Liver (tissue), 9 donors: ENCODE results near the gene GAN. TPM values are rescaled to one million over a fixed set of nuclear protein-coding genes. Genes with fewer than 3 reads are reported as not detected.

Source experiments
- DNase-seq: peaks from one replicate; pipeline ENCODE4 v3.0.0-alpha.2; 2017; ENCODE audit warnings: low spot score
- H3K27ac ChIP-seq, 2 donors: one replicate each; pipeline ENCODE4 v1.7.0; 2013; ENCODE audit warnings: inconsistent platforms in 2 of 2, low read length in 2 of 2, control low read depth in 1 of 2, low read depth in 1 of 2, mild to moderate bottlenecking in 1 of 2
- H3K27me3 ChIP-seq, 4 donors: one replicate each; pipeline versions ENCODE4 v1.6.1 to v1.7.0; 2013; ENCODE audit warnings: low read length in 3 of 4, inconsistent platforms in 1 of 4, mild to moderate bottlenecking in 1 of 4, moderate library complexity in 1 of 4; ENCODE audit not compliant: control insufficient read depth in 4 of 4, insufficient read depth in 4 of 4
- H3K36me3 ChIP-seq, 4 donors: one replicate each; pipeline versions ENCODE4 v1.6.1 to v1.7.0; 2013; ENCODE audit warnings: low read length in 3 of 4, mild to moderate bottlenecking in 3 of 4, low read depth in 1 of 4, moderate library complexity in 1 of 4; ENCODE audit not compliant: control insufficient read depth in 4 of 4, insufficient read depth in 3 of 4
- H3K4me1 ChIP-seq, 4 donors: one replicate each; pipeline versions ENCODE4 v1.6.1 to v1.7.0; 2013; ENCODE audit warnings: low read length in 3 of 4, mild to moderate bottlenecking in 3 of 4, moderate library complexity in 1 of 4; ENCODE audit not compliant: control insufficient read depth in 4 of 4, insufficient read depth in 4 of 4
- H3K4me3 ChIP-seq, 3 donors: one replicate each; pipeline versions ENCODE4 v1.6.1 to v1.7.0; 2013; ENCODE audit warnings: low read length in 3 of 3, control low read depth in 1 of 3, low read depth in 1 of 3, mild to moderate bottlenecking in 1 of 3
- H3K9ac ChIP-seq, 2 donors: one replicate each; pipeline ENCODE4 v1.7.0; 2013; ENCODE audit warnings: low read length in 2 of 2, mild to moderate bottlenecking in 2 of 2, moderate library complexity in 2 of 2, control low read depth in 1 of 2, low read depth in 1 of 2
- H3K9me3 ChIP-seq, 4 donors: one replicate each; pipeline versions ENCODE4 v1.6.1 to v1.7.0; 2013; ENCODE audit warnings: low read length in 3 of 4; ENCODE audit not compliant: control insufficient read depth in 4 of 4
- EGR1 ChIP-seq, 2 donors: IDR thresholded peaks; 2 replicates each; pipeline ENCODE4 v1.6.1; 2016 to 2018; ENCODE audit warnings: antibody characterized with exemption in 2 of 2, low read depth in 2 of 2
- FOXA1 ChIP-seq: IDR thresholded peaks from 2 replicates; pipeline ENCODE4 v1.6.1; 2016; ENCODE audit warnings: antibody characterized with exemption
- FOXA2 ChIP-seq: IDR thresholded peaks from 2 replicates; pipeline ENCODE4 v1.6.1; 2016; ENCODE audit warnings: antibody characterized with exemption
- GABPA ChIP-seq, 2 donors: IDR thresholded peaks in 1 of 2; conservative IDR thresholded peaks in 1 of 2; 2 replicates each; pipeline ENCODE4 v1.6.1; 2016; ENCODE audit warnings: antibody characterized with exemption in 2 of 2, mild to moderate bottlenecking in 1 of 2, moderate library complexity in 1 of 2
- HNF4A ChIP-seq, 2 donors: conservative IDR thresholded peaks; 2 replicates each; pipeline ENCODE4 v1.6.1; 2016; ENCODE audit warnings: antibody characterized with exemption in 2 of 2, mild to moderate bottlenecking in 2 of 2
- HNF4G ChIP-seq: IDR thresholded peaks from 2 replicates; pipeline ENCODE4 v1.6.1; 2016; ENCODE audit warnings: antibody characterized with exemption
- JUND ChIP-seq, 2 donors: IDR thresholded peaks; 2 replicates each; pipeline ENCODE4 v1.6.1; 2016; ENCODE audit warnings: antibody characterized with exemption in 2 of 2
- NR2F2 ChIP-seq: IDR thresholded peaks from 2 replicates; pipeline ENCODE4 v1.6.1; 2016; ENCODE audit warnings: antibody characterized with exemption
- RXRA ChIP-seq, 2 donors: IDR thresholded peaks; 2 replicates each; pipeline ENCODE4 v1.6.1; 2017 to 2018; ENCODE audit warnings: antibody characterized with exemption in 2 of 2, mild to moderate bottlenecking in 1 of 2
- SP1 ChIP-seq: IDR thresholded peaks from 2 replicates; pipeline ENCODE4 v1.6.1; 2018; ENCODE audit warnings: antibody characterized with exemption, mild to moderate bottlenecking
- TAF1 ChIP-seq: conservative IDR thresholded peaks from 2 replicates; pipeline ENCODE4 v1.6.1; 2016; ENCODE audit warnings: antibody characterized with exemption, mild to moderate bottlenecking
- YY1 ChIP-seq: IDR thresholded peaks from 2 replicates; pipeline ENCODE4 v1.6.1; 2016; ENCODE audit warnings: antibody characterized with exemption, mild to moderate bottlenecking
- ZBTB33 ChIP-seq: IDR thresholded peaks from 2 replicates; pipeline ENCODE4 v1.6.1; 2016; ENCODE audit warnings: antibody characterized with exemption
- WGBS: extraction: QIAGEN DNeasy Blood & Tissue Kit; methylation state at CpG from one replicate; pipeline ENCODE4 v1.1.7; 2013; 5-methylcytosine and 5-hydroxymethylcytosine counted together
- polyA plus RNA-seq, 2 donors: library from polyadenylated mRNA; stranded (reverse) in 1 of 2; unstranded in 1 of 2; fragments of 200-250 nt in 1 of 2; fragments of >200 nt in 1 of 2; fragmentation: Nextera tagmentation in 1 of 2; extraction: Ambion mirVana in 1 of 2; gene quantifications; one replicate each; pipeline versions ENCODE4 v1.2.1 to v1.2.3, GENCODE V29; 2013 to 2015
- total RNA-seq, 2 donors: library from RNA; depleted of rRNA; stranded (reverse); fragments of >200 nt; gene quantifications; one replicate each; pipeline ENCODE4 v1.2.3, GENCODE V29; 2014
- TF ChIP-seq, protein P1 (sequence below): fragments of 150-350 bp; IDR thresholded peaks from 2 replicates; pipeline ENCODE4 v1.5.1; 2017; ENCODE audit warnings: improper control_type of control experiment, low read depth, low read length; ENCODE audit not compliant: missing input control
- TF ChIP-seq, protein P2 (sequence below): IDR thresholded peaks from 2 replicates; pipeline ENCODE4 v1.6.1; 2016; ENCODE audit warnings: antibody characterized with exemption
- TF ChIP-seq, protein P3 (sequence below): IDR thresholded peaks from 2 replicates; pipeline ENCODE4 v1.6.1; 2016; ENCODE audit warnings: antibody characterized with exemption, mild to moderate bottlenecking
- TF ChIP-seq, protein P4 (sequence below): IDR thresholded peaks from 2 replicates; pipeline ENCODE4 v1.6.1; 2016; ENCODE audit warnings: antibody characterized with exemption
- donor health status: healthy.
- donor health status: healthy.
- donor health status: healthy.
- donor health status: healthy.
- donor health status: healthy.

The GAN gene
- total and polyA plus RNA-seq, 4 donors, result 0.33 to 5.5 (median 1.5) TPM

DNA sequence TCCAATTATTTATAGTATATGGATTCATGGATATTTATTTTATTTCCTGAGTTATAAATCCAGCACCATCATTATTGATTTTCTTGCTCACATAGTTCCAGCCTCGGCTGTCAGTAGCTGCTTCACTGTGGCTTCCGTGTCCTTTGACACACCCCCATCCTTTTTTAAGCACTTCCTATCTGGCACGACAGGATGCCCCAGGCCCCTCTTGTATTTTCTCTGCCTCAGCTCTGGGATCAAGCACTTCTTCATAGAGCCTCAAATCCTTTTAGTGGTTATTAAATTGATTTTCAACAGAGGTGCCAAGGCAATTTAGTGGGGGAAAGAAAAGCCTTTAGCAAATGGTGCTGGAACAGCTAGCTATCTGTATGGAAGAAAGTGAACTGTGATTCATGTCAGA lies 59.8 kb downstream of the GAN start:
- WGBS, result 69% methylated on average over 3 of the region's 3 CpGs
- Histone ChIP-seq H3K4me1 (no peaks in the 10 kb centered on the region), H3K9me3 (no peaks in the 10 kb centered on the region), H3K9ac (no peak overlapping the region), H3K36me3 (peaks cover 3 to 33% (median 22%) of the 10 kb centered on the region in 4 donors), H3K27ac (no peak overlapping the region), H3K27me3 (no peaks in the 10 kb centered on the region), H3K4me3 (no peak overlapping the region)
- DNase-seq, result no peak
- TF ChIP-seq, protein P1, sequence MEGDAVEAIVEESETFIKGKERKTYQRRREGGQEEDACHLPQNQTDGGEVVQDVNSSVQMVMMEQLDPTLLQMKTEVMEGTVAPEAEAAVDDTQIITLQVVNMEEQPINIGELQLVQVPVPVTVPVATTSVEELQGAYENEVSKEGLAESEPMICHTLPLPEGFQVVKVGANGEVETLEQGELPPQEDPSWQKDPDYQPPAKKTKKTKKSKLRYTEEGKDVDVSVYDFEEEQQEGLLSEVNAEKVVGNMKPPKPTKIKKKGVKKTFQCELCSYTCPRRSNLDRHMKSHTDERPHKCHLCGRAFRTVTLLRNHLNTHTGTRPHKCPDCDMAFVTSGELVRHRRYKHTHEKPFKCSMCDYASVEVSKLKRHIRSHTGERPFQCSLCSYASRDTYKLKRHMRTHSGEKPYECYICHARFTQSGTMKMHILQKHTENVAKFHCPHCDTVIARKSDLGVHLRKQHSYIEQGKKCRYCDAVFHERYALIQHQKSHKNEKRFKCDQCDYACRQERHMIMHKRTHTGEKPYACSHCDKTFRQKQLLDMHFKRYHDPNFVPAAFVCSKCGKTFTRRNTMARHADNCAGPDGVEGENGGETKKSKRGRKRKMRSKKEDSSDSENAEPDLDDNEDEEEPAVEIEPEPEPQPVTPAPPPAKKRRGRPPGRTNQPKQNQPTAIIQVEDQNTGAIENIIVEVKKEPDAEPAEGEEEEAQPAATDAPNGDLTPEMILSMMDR, result no peak
- no peak for TF ChIP-seq GABPA (IDR thresholded peaks at IDR 0.05 in 1 of 2, conservative IDR thresholded peaks at IDR 0.05 in 1 of 2)
- no peak for TF ChIP-seq TAF1
- TF ChIP-seq YY1, result no peak
- no peak for TF ChIP-seq FOXA2
- no peak for TF ChIP-seq JUND (IDR thresholded peaks at IDR 0.05)
- no peak for TF ChIP-seq SP1
- no peak for TF ChIP-seq ZBTB33
- TF ChIP-seq EGR1 (IDR thresholded peaks at IDR 0.05; ENCODE audit: low read depth in 2 of 2), result no peak
- TF ChIP-seq NR2F2, result no peak
- TF ChIP-seq HNF4G, result no peak
- no peak for TF ChIP-seq RXRA (IDR thresholded peaks at IDR 0.05)
- no peak for TF ChIP-seq HNF4A (conservative IDR thresholded peaks at IDR 0.05)
- TF ChIP-seq, protein P2, sequence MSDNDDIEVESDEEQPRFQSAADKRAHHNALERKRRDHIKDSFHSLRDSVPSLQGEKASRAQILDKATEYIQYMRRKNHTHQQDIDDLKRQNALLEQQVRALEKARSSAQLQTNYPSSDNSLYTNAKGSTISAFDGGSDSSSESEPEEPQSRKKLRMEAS, result no peak
- no peak for TF ChIP-seq FOXA1
- TF ChIP-seq, protein P3, sequence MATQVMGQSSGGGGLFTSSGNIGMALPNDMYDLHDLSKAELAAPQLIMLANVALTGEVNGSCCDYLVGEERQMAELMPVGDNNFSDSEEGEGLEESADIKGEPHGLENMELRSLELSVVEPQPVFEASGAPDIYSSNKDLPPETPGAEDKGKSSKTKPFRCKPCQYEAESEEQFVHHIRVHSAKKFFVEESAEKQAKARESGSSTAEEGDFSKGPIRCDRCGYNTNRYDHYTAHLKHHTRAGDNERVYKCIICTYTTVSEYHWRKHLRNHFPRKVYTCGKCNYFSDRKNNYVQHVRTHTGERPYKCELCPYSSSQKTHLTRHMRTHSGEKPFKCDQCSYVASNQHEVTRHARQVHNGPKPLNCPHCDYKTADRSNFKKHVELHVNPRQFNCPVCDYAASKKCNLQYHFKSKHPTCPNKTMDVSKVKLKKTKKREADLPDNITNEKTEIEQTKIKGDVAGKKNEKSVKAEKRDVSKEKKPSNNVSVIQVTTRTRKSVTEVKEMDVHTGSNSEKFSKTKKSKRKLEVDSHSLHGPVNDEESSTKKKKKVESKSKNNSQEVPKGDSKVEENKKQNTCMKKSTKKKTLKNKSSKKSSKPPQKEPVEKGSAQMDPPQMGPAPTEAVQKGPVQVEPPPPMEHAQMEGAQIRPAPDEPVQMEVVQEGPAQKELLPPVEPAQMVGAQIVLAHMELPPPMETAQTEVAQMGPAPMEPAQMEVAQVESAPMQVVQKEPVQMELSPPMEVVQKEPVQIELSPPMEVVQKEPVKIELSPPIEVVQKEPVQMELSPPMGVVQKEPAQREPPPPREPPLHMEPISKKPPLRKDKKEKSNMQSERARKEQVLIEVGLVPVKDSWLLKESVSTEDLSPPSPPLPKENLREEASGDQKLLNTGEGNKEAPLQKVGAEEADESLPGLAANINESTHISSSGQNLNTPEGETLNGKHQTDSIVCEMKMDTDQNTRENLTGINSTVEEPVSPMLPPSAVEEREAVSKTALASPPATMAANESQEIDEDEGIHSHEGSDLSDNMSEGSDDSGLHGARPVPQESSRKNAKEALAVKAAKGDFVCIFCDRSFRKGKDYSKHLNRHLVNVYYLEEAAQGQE, result no peak
- TF ChIP-seq, protein P4, sequence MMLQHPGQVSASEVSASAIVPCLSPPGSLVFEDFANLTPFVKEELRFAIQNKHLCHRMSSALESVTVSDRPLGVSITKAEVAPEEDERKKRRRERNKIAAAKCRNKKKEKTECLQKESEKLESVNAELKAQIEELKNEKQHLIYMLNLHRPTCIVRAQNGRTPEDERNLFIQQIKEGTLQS, result no peak

DNA sequence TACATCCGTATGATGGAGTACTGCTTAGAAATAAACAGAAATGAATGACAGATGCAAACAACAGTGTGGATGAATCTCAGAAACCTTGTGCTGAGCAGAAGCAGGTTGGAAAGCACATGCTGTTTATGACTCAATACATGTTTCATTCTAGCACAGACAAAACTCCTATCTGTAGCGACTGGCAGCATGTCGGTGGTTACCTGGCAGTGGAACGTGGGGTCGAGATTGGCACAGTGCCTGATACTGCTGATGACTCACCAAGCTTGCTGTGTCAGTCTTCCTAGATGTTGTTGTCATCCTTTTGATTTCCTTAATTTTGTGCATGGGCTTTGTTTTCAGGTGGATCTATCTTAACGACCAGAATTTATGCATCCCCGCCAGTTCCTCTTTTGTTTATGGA lies 62.1 kb downstream of the GAN start:
- Histone ChIP-seq H3K9me3 (no peaks in the 10 kb centered on the region), H3K4me1 (no peaks in the 10 kb centered on the region), H3K9ac (no peak overlapping the region), H3K27me3 (no peaks in the 10 kb centered on the region), H3K27ac (no peak overlapping the region), H3K36me3 (peaks cover 0 to 28% (median 17%) of the 10 kb centered on the region in 4 donors), H3K4me3 (no peak overlapping the region)
- TF ChIP-seq SP1 (no peak), HNF4A (conservative IDR thresholded peaks at IDR 0.05) (no peak), YY1 (no peak), NR2F2 (no peak)
- TF ChIP-seq, protein P1, result no peak
- TF ChIP-seq, protein P4, result no peak
- DNase-seq, result no peak
- 86% methylated on average over 7 of the region's 7 CpGs for WGBS
